Eye (tissue), 1 donor: ENCODE data around the gene UNC93A.
"Not testable (repeated sequence)": the region's sequence is repeated elsewhere in the genome, so short reads cannot be mapped to it uniquely, and the experiment has no call there.

Experiments used
- DNase-seq: peaks from one replicate; pipeline ENCODE4 v3.0.0-alpha.2; 2015

The UNC93A gene

DNA sequence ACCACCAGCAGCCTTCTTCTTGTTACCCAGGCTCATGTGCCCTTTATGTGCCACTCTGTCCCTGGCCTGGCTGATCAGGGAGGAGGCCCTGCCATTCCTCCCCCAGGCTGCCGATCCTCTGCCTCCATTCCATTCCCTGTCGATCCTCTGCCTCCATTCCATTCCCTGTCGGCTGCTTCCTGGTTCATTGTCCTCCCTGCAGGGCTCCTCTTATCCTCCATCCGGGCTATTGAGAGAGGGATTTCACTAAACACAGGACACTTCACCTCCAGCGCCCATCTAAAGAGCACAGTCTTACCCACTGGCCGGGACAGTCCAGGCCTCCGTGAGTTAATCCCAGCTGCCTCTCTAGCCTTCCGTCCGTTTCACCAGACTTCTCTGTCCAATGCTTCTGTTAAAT lies 26.1 kb downstream of the UNC93A start:
- DNase-seq: no peak

DNA sequence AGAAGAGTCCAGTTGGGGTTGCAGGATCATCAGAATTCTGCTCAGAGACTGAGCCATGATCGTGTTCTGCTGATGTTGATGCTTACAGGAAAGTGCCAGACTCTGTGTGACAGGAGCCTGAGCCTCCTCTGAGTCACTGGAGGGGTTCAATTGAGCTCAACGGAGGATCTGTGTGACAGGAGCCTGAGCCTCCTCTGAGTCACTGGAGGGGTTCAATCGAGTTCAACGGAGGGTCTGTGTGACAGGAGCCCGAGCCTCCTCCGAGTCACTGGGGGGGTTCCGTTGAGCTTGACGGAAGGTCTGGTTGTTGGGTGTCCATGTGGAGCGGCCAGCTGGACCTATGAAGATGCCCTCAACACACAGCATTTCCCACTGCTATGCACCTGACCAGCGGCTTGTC lies 27.2 kb downstream of the UNC93A start:
- not testable (repeated sequence) for DNase-seq

DNA sequence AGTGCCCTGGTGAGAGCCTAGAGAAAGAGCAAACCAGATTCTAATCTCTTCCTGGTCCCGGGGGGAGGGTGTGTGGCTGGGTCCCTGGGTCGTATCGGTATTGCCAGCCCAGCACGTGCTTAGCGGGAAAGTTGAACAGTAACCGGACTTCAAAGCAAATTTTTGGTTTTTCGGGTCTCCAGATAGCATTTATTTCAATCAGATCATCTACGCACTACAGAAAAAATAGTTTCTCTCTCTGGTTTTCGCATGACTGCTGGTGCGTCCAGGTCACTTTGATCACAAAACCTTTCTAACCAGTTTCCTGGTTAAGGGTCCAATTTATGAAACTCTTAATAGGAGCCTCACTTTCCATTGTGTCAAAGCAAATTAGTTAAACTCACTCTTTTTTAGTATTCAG lies 27.7 kb downstream of the UNC93A start:
- not testable (repeated sequence) for DNase-seq

DNA sequence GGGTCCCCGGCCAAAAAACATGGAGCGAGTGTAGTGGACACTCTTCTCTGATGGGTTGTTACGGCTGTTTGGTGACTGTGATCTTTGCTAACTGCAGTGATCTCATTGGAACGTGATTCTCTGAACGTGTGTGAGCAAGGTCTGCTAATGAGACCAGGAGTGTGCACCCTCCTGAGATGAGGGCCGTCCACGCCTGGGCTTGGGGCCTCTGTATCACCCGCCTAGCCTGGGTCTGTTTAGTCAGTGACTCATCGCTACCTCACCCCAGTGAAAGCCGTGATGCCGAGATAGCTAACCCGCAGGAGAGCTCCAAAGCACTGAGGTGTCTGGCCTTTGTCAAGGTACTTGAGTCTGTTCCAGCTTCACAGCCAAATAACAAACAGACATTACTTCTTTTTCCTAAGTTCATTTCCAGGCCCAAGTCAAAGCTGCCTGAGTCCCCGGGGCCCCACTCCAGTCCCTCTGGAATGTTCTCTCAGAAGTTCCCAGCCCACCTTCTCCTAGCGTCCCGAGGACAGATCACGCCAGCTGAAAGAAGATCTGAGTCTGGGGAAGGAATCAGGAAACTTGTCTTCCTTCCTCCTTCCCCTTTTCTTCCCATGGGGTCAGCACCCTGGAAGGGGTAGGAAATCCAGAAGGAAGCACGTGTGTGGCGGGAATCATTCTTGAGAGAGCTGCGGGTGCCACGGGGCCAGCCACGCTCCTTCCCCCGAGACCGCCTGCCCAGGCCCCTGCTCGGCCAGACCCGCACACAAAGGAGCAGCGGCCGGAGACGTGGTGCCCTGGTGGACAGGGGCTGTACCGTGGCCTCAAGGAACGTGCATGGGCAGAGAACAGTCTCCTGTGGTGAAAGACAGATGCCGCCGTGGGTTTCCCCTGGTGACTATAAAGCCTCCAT lies 29.0 kb downstream of the UNC93A start:
- not testable (repeated sequence) for DNase-seq

DNA sequence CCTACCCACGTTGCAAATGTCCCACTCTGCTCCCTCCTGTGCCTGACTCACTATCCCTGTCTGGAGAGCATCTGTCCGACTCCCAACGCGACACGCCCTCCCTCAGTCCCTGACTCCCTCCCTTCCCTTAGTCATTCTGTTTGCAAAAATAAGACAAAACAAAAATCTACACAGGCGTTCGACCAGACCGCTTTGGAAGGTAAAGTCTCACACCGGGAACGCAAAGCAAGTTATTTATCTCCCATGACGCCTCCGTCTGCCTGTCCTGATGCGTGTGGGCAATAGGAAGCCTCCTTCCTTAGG lies 29.6 kb downstream of the UNC93A start:
- not testable (repeated sequence) for DNase-seq

DNA sequence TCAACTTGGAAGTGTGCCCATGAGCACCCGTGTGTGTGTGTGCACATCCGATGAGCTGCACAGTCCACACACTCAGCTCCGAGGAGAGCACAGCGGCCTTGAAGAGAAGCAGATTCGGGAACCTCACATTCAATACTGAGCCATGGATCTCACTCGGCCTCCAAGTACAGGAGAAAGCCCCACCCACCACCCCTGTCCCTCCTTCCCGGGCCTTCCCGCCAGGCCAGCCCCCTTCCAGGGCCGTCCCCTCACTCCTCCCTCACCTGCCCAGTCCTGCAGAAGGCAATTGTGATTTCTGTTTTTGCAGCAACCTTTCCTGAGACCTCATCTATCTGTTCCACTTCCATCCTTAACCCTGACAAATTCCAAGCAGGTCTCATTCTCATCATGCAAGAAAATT lies 30.1 kb downstream of the UNC93A start:
- DNase-seq: not testable (repeated sequence)

DNA sequence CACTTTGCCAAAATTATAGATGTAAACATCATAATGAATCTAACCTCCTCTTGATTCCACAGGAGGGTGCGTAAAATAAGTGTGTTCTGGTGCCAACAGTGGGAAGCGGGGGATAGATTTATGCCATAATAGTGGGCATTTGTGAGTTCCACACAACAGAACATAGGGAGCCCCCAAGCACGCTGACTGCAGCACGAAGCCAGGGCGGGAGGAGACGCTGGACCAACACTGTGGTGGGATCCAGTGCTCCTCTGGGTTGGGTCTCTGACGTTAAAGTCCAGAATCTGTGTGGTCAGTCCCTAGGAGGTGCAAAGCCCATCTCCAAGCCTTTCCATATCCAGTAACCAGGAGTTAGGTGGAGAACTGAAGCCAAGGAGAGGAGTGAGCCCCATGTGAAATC lies 32.0 kb downstream of the UNC93A start:
- no peak for DNase-seq

DNA sequence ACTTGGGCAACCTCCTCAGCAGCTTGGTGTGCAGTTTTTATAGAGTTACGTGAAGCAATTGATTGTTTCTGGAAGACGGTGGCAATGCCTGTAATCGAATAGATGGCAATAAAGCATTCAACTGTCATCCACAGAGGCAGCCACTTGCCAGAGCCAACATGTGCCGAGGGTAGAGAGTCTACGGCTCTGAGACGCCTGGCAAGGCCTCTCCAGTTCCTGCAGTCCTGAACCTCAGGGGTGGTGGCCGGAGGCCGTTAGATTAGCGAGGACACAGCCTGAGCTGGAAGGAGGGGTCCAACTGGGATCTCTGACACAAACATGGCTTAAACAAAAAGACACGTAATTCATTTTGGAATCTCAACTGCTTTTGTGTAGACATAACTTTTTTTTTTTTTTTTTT lies 33.0 kb downstream of the UNC93A start:
- no peak for DNase-seq

DNA sequence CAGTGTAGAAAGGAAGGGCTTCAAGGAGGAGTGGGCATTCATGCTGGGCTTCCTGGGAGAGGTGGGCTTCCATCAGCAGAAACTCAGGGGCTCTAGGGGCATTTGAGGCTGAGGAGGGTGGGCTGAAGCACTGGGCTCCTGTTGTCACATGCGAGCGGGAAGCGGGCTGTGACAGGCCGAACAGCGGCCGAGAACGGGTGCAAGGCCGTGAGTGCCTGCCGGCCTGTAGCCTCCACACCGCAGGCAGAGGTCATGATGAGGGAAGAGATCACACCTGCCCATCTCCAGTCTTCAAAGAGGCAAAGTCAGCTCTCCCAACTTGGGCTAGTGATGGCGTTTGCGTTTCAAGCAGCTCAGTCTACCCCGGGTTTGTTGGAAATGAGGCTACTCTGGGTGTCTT lies 34.7 kb downstream of the UNC93A start:
- DNase-seq: no peak

DNA sequence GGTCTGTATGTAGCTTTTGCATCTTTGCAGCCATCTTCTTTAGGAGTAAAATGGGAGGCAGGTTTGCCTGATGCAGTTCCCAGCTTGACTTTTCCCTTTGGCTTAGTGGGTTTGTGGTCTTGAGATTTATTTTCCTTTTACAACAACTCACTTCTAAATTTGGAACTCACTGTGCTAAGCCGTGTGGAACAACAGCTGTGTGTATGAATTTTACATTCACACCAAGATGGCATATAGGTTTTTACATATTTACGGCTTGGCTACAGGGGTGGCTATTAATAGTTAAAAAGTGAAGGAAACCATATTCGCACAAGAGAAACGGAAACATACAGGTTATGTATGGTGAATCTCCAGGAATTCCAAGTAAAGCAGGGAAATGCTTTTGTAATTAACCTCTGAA lies 36.3 kb downstream of the UNC93A start:
- no peak for DNase-seq

DNA sequence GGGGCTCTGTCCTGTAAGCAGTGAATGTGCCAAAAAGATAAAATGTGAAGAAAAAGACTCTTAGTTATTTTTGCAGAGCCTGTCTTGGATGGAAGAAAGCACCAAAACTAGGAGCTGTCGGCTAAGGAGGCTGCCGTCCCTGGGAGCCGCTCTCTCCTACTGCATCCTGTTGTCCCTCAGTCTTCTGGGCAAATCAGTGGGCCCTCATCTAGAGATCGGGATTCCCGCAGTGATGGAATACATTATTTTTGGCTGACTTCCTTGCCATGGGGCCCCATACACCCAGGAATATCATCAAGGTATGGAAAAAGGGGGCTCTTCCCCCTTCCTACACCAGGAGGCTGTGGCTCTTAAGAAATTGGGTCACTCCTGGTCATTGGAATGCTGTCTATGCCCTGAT lies 37.0 kb downstream of the UNC93A start:
- no peak for DNase-seq

DNA sequence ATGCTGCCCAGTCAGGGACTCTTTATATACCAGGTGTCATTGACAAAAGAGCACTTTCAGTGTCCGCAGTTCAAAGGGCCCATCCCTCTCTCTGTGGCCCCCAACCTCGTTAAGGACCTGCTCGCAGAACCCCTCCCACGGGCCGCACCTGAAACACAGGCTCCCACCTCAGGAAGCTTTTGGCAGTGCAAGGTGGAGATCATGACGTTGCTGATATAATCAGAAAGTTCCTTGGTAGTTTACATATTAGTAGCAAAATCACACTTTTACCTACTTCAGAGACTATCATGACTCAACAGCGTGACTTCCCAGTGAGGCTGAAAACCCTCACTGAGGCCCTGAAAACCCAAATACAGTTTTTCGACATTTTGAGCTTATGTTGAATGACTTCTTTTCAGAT lies 37.9 kb downstream of the UNC93A start:
- no peak for DNase-seq

DNA sequence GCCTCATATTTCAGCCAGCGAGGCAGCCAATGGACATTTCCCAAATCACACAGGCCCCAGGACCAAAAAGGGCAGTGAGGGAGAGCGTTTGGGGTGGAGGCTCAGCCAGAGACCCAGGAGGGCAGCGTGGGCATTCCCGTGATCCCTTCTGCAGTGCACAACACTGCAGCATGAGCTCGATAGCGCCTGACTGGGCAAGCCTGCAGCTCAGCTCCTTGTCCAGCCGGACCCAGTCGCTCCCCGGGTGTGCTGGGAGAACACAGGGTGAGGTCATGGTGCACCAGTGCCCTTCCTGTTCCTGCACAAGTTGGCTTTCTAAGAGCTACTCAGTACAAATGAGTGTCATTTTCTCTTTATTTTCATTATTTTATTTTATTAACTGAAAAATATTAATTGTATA lies 39.6 kb downstream of the UNC93A start:
- DNase-seq: no peak

DNA sequence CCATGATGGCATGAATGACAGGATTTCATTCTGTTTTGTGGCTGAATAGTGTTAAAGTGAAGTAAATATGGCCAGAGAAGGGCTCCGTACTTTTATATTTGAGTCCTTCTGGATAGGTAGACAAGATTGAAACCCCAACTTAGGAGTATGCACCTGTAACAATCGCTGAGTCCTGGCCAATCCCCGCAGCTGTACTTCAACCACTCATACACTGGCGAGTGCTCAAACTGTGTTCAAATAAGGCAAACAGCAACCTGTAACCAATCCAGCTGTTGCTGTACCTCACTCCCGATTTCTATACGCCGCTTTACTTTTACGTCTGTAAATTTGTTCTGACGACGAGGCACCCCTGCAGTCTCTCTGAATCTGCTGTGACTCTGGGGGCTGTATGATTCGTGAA lies 40.5 kb downstream of the UNC93A start:
- DNase-seq: no peak

DNA sequence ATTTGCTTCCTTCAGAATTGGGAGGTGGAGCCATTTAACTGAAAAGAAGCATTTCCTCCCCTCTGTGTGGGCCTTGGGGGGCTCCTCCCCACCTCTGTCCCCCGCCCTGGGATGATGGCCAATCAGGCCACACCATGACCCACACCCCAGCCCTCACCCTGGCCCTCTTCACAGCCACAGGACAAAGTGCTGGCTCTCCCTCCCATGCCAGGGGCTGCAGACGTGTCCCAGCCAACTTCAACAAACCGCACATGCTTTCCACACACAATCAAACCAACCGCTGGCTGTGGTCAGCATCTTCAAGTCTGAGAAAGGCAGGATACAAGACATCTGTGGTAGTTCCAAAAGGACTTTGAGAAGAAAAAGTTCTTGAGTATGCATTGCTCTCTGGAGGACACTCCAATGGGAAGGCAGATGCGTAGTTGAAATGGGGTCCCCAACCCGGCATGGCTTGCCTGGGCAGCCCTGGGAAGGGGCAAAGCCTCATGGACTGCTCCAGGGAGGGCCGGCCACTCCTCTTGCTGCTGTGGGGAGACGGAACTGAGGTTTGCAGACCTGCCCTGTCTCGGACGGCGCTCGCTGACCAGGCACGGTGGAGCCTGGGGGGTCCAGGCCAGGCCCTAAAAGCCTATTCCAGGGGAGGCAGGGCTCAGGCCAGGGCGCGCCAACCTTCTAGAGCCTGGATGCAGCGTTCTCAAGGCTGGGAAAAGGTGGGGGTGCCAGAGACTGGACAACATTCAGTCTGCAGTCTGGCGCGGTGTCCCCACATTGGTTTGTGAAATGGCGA lies 45.9 kb downstream of the UNC93A start:
- no peak for DNase-seq

DNA sequence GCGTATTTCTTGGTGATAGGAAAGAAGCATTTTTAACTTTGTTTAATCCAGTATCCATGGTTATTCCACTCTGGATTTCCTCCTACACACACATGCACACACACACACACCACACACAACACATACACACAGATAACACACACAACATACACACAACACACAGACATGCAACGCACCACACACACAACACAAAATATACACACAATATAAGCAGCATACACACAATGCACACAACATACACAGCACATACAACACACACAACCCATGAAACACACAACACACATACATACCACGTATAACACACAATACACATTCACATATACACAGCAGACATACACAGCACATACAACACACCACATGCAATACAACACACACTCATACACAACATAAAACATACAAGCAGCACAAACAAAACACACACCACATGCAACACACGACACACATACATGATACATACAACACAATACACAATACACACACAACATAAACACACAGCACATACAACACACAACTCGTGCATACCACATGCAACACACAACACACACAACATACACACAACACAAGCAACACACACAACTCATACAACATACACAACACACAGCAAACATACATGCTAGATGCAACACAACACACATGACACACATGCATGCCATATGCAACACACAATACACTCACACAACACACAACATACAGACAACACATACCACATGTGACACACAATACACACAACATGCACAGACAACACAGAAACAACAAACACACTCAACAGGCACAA lies 46.7 kb downstream of the UNC93A start:
- DNase-seq: no peak

DNA sequence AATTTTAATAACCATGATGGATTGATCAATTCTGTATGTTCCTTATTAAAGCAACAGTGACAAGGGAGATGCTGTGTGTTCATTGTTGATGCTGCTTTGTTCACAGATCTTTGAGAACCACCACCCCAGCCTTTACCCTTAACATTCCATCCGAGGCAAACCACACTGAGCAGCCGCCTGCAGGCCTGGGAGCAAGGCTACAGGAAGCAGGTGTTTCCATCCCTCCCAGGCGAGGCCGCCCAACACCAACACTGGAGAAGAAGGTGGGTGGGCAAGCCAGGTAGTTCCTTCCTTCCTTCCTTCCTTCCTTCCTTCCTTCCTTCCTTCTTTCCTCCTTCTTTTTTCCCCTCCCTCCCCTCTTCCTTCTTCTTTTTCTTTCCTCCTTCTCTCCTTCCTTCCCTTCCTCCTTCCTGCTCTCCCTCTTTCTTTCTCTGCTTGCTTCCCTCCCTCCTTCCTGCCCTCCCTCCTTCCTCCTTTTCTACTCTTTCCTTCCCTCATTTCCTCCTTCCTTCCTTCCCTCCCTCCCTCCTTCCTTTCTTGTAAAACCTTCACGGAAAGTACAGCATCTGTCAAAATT lies 47.5 kb downstream of the UNC93A start:
- no peak for DNase-seq

DNA sequence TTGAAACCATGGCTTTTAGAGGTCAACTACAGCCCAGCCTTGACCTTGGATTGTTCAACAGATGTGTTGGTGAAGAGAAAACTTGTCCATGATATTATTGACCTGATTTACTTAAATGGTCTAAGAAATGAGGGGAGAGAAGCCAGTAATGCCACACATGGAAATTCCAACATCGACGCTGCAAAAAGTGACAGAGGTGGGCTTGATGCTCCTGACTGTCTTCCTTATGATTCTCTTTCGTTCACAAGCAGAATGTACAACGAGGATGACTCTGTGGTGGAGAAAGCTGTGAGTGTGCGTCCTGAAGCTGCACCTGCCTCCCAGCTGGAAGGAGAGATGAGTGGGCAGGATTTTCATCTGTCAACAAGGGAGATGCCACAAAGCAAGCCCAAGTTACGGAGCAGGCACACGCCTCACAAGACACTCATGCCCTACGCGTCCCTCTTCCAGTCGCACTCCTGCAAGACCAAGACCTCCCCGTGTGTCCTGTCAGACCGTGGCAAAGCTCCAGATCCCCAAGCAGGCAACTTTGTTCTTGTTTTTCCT lies 50.0 kb downstream of the UNC93A start:
- no peak for DNase-seq

DNA sequence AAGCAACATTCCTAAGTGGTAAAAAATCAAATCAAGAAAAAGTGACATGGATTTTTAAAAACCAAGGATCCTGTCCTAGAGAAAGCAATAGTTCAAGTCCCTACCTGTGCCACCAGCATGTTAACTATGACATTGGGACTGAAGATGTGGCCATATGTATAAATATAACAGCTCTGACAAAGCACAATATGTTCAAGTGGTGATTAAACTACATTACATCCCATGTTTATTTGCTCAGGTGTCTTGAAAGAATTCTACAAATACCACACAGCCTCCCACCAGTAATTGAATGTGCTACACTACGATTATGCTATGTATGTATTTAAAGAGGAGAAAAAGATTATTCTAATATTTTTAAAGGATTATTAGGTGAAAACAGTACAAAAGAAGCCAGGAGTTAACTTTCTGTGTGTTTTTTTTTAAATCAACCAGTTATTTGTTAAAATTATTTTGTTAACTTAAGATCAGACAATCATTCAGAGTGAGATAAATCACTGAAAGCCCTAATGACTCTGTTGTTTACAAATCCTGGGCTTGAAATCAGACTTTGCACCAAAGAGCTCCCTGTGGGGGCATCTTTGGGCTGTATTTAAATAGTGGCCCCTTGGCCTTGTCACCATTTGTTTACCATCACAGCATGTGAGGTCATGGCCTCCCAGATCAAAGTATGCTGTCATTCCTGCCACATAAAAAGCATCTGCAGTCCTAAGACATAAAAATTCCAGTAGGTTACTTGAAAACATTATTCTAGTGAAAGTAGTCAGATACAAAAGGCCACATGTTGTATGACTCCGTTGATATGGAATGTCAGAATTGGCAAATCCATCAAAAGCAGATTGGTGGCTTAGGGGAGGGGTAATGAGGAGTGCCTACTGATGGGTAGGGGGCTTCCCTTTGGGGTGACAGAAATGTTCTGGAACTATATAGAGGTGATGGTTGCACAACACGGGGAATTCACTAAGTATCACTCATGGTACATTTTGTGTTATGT lies 50.8 kb downstream of the UNC93A start:
- no peak for DNase-seq

DNA sequence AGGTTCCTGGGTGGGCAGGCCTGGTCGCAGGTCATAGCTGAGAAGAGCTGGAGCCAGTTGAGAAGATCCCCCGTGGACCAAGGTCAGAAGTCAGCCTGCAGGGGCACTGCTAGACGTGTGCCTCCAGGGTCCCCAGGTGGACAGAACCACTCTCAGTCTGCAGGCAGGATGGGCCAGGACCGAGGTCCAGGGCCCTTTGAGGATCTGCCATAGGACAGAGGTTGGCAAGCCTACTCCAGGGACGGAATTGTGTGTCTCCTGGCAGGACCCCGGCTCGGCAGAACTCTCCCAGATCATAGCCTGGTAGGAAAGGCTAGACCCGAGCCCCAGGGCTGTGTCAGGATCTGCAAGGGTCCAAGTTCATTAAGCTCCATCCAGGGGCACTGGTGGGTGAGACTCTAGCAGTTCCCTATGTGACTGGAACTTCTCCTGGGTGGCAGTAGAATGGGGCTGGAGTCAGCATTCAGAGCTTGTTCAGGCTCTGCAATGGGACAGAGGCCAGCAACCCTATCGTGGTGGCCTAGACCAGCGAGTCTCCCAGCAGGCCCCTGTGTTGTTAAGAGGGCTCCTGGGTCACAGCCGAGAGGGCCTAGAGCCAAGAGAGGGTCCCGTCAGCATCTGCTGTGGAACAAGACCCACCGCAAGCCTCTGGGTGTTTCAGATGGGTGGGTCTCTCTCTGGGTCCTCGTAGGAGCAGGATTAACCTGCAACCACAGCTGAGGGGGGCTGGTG lies 51.9 kb downstream of the UNC93A start:
- no peak for DNase-seq

DNA sequence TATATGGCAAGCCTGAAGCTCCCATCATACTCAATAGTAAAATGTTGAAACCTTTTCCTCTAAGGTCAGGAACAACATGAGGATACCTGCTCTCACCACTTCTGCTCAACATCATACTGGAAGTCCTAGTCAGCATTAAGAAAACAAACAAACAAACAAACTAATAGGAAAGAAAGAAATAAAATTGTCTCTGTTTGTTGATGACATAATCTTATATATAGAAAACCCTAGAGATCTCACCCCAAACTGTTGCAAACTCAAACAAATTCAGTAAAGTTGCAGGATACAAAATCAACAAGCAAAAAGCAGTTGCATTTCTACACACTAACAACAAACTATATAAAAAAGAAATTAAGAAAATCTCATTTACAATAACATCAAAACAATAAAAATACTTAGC lies 54.2 kb downstream of the UNC93A start:
- no peak for DNase-seq
